ENCODE data around the gene FBXO24. TPM values are rescaled to one million over a fixed set of nuclear protein-coding genes. Genes with fewer than 3 reads are reported as not detected.

The FBXO24 gene
- total and polyA plus RNA-seq, 2 of the 4 experiments (the other 2 are of a cell fraction), result 0.43 to 0.54 TPM

GRCh38 chr7:100538654-100539435, 47.3 kb upstream of the FBXO24 start, which contains the start of gene AGFG2:
Gene AGFG2 (plus strand): TSS chr7:100539203. CDS start chr7:100539347, 144 bp downstream.
- peak within 1 kb of the TSS; percentile 61 for H3K4me3 ChIP-seq (ENCODE audit: insufficient read depth, low read depth, low read length)
- H2BK20ac ChIP-seq (ENCODE audit: low read depth, low read length), result no peak within 1 kb of the TSS
- H2BK15ac ChIP-seq (ENCODE audit: low read depth, low read length), result no peak within 1 kb of the TSS
- POLR2A ChIA-PET (ENCODE audit: unreplicated experiment), result interaction anchor here (0.7 kb wide), 1 partner anchor 11 kb away, joined by 9 read pairs; no protein-coding TSS in a partner anchor
- no peak within 1 kb of the TSS for H4K91ac ChIP-seq (ENCODE audit: insufficient read depth, low read depth, low read length)
- peak within 1 kb of the TSS; percentile 92 for H2AFZ ChIP-seq (replicated peaks; ENCODE audit: low read length, poor library complexity)
- no peak within 1 kb of the TSS for H3K18ac ChIP-seq (ENCODE audit: low read depth, low read length)
- peak within 1 kb of the TSS; percentile 98 for H3K4me2 ChIP-seq (ENCODE audit: low read depth, low read length)
- WGBS, 2 experiments (ENCODE audit: extremely low coverage in 2 of 2, insufficient read length in 1 of 2), result 0% methylated on average over 27 of the region's 60 CpGs; no CpG with 5 or more reads in 1 of the 2 experiments
- in situ Hi-C loops (cut with MboI; ENCODE audit: low sequenced_read_pairs) (no loop called here), dilution Hi-C loops (cut with HindIII; ENCODE audit: low sequenced_read_pairs, unreplicated experiment) (no loop called here), intact Hi-C loops (cut with micrococcal nuclease) (no loop called here)
- H4K5ac ChIP-seq (ENCODE audit: low read depth, low read length), result no peak within 1 kb of the TSS
- H4K8ac ChIP-seq (ENCODE audit: low read depth in 2 of 2, low read length in 2 of 2), result peak within 1 kb of the TSS in 1 of 2 experiments; percentile 60; a peak in 1 of 4 replicates
- H3K56ac ChIP-seq (ENCODE audit: extremely low read depth, insufficient read depth, low read length), result no peak within 1 kb of the TSS
- H3K4me1 ChIP-seq (ENCODE audit: control insufficient read depth, insufficient read depth, low read length), result peaks cover 3% of the 10 kb centered on the region
- H2BK5ac ChIP-seq (ENCODE audit: low read depth, low read length, poor library complexity, severe bottlenecking), result no peak within 1 kb of the TSS
- H3K14ac ChIP-seq (replicated peaks; ENCODE audit: low read depth, low read length), result no peak within 1 kb of the TSS
- peak; percentile 99 for ATAC-seq (ENCODE audit: low read depth)
- BruUV-seq (replicated peaks), result no TSS peak
- H3K36me3 ChIP-seq (ENCODE audit: control insufficient read depth, insufficient read depth, low read length), result no peaks in the 10 kb centered on the region
- no peak within 1 kb of the TSS for H2BK120ac ChIP-seq (ENCODE audit: low read depth, low read length)
- peak within 1 kb of the TSS; percentile 24 for H3K9ac ChIP-seq (ENCODE audit: low read depth, low read length)
- peak within 1 kb of the TSS; percentile 71; the same call in 1 of the 2 replicates for H3K23ac ChIP-seq (ENCODE audit: low read depth, low read length)
- peak; percentile 99 for DNase-seq
- no peaks in the 10 kb centered on the region for H3K9me3 ChIP-seq (ENCODE audit: control insufficient read depth, insufficient read depth, low read length)
- no peaks in the 10 kb centered on the region for H4K20me1 ChIP-seq (ENCODE audit: insufficient read depth, low read length)
- H2AK9ac ChIP-seq (replicated peaks; ENCODE audit: low read depth, low read length, poor library complexity), result peak within 1 kb of the TSS; percentile 70
- no peak within 1 kb of the TSS for H3K4ac ChIP-seq (ENCODE audit: low read depth, low read length)
- H3K27ac ChIP-seq (ENCODE audit: insufficient read depth, low read length), result no peak within 1 kb of the TSS; the same call in 1 of the 2 replicates
- no peaks in the 10 kb centered on the region; the same call in 1 of the 2 replicates for H3K27me3 ChIP-seq (ENCODE audit: control insufficient read depth, insufficient read depth, low read length)
- peaks cover 9 to 12% of the 10 kb centered on the region in 2 experiments; a peak in 3 of 4 replicates for H3K79me1 ChIP-seq (ENCODE audit: low read depth in 1 of 2, low read length in 2 of 2)
- H2AK5ac ChIP-seq (ENCODE audit: low read depth, low read length), result no peak within 1 kb of the TSS
- no peaks in the 10 kb centered on the region for H3K9me1 ChIP-seq (ENCODE audit: insufficient read depth, low read length)
- CTCF ChIA-PET, result interaction anchor here (0.6 to 1.1 kb wide), 3 partner anchors 9 to 56 kb away, joined by 3 to 4 read pairs (median 3); no protein-coding TSS in a partner anchor
- TF ChIP-seq, protein P1, sequence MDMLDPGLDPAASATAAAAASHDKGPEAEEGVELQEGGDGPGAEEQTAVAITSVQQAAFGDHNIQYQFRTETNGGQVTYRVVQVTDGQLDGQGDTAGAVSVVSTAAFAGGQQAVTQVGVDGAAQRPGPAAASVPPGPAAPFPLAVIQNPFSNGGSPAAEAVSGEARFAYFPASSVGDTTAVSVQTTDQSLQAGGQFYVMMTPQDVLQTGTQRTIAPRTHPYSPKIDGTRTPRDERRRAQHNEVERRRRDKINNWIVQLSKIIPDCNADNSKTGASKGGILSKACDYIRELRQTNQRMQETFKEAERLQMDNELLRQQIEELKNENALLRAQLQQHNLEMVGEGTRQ (IDR thresholded peaks at IDR 0.05; ENCODE audit: low read depth, low read length), result peak; percentile 60
- TF ChIP-seq CHD1 (IDR thresholded peaks at IDR 0.05; ENCODE audit: low read depth, low read length) (no peak), RFX5 (IDR thresholded peaks at IDR 0.05; ENCODE audit: low read depth, low read length) (0 out of 2 replicates have a peak, but pooled peaks have one; percentile 29), RAD21 (IDR thresholded peaks at IDR 0.05; ENCODE audit: low read length) (0 out of 2 replicates have a peak, but pooled peaks have one; percentile 12), NFE2L2 (IDR thresholded peaks at IDR 0.05; ENCODE audit: low read depth, low read length) (no peak), BHLHE40 (IDR thresholded peaks at IDR 0.05; ENCODE audit: low read depth, low read length) (peak; percentile 94), CEBPB (IDR thresholded peaks at IDR 0.05; ENCODE audit: low read depth, low read length) (no peak), POLR2A (IDR thresholded peaks at IDR 0.05; ENCODE audit: low read depth, low read length) (0 out of 2 replicates have a peak, but pooled peaks have one; percentile 22), FOS (IDR thresholded peaks at IDR 0.05; ENCODE audit: low read depth, low read length) (peak; percentile 16; the same call in 1 of the 2 replicates), MAFK (IDR thresholded peaks at IDR 0.05; ENCODE audit: low read depth, low read length) (no peak), RCOR1 (IDR thresholded peaks at IDR 0.05; ENCODE audit: insufficient replicate concordance, low read length) (no peak), MAZ (IDR thresholded peaks at IDR 0.05; ENCODE audit: borderline replicate concordance, low read depth, low read length) (peak; percentile 68), ELK1 (IDR thresholded peaks at IDR 0.05; ENCODE audit: borderline replicate concordance, low read depth, low read length) (no peak), MXI1 (IDR thresholded peaks at IDR 0.05; ENCODE audit: borderline replicate concordance, low read depth, low read length) (peak; percentile 100), SMC3 (IDR thresholded peaks at IDR 0.05; ENCODE audit: low read depth, low read length) (no peak)

All from IMR-90 (cell line).